GM12873 (cell line): ENCODE measurements around the gene POLRMT.
A peak's percentile ranks its signal among the peaks of the same experiment; 100 is the strongest.

ENCODE experiments used
- CTCF ChIP-seq: IDR thresholded peaks from 2 replicates; pipeline ENCODE4 v1.5.1; 2012; ENCODE audit warnings: low read depth, mild to moderate bottlenecking, moderate library complexity, low read length, control low read depth; ENCODE audit not compliant: insufficient read depth; ENCODE audit errors: missing control alignments

Gene POLRMT

GRCh38 chr19:664913-665443 is 31.6 kb upstream of the POLRMT start:
- TF ChIP-seq CTCF = peak; percentile 91

- TF ChIP-seq CTCF = no peak
Measured at GRCh38 chr19:663682-664117, 30.4 kb upstream of the POLRMT start.

- no peak for TF ChIP-seq CTCF
Measured at GRCh38 chr19:662962-663681, 29.8 kb upstream of the POLRMT start, which contains the start of gene RNF126. Gene RNF126, minus strand, starts transcription at chr19:663214. Its CDS starts 93 bp downstream, at chr19:663121.

GRCh38 chr19:662207-662961 is 29.0 kb upstream of the POLRMT start:
- TF ChIP-seq CTCF = no peak

GRCh38 chr19:661427-662196 is 28.3 kb upstream of the POLRMT start:
- no peak for TF ChIP-seq CTCF

- TF ChIP-seq CTCF = no peak
Measured at GRCh38 chr19:660793-661426, 27.6 kb upstream of the POLRMT start.
